Measurements from ENCODE around the gene SP5. TPM values are rescaled to one million over a fixed set of nuclear protein-coding genes. Genes with fewer than 3 reads are reported as not detected.
"Not testable (repeated sequence)": the region's sequence is repeated elsewhere in the genome, so short reads cannot be mapped to it uniquely, and the experiment has no call there.

The SP5 gene
- total RNA-seq, 1 donor from 2014 or later, result 3.0 TPM

- DNase-seq (ENCODE audit: low spot score), result no peak
- H3K27ac Mint-ChIP-seq, result no peak overlapping the region
- peaks cover 12% of the 10 kb centered on the region for H3K4me1 ChIP-seq
- H3K9me3 ChIP-seq (ENCODE audit: low read depth), result no peaks in the 10 kb centered on the region
- no peak for TF ChIP-seq EZH2phosphoT487 (IDR thresholded peaks at IDR 0.05)
- TF ChIP-seq CTCF (IDR thresholded peaks at IDR 0.05), result no peak
- no peak for TF ChIP-seq EZH2 (IDR thresholded peaks at IDR 0.05)
- H4K20me1 ChIP-seq (ENCODE audit: low read depth), result no peaks in the 10 kb centered on the region
- no peak overlapping the region for H2AFZ ChIP-seq (replicated peaks)
- no peaks in the 10 kb centered on the region for H3K9me3 Mint-ChIP-seq
- H3K4me2 ChIP-seq, result no peak overlapping the region
- H3K27me3 ChIP-seq, result no peaks in the 10 kb centered on the region
- H3K36me3 ChIP-seq, result no peaks in the 10 kb centered on the region
- H3K4me3 Mint-ChIP-seq, result no peak overlapping the region
- H3K79me2 ChIP-seq (ENCODE audit: low read depth), result no peaks in the 10 kb centered on the region
- H3K4me1 Mint-ChIP-seq, result peaks cover 6% of the 10 kb centered on the region
- H3F3A ChIP-seq (ENCODE audit: low read depth), result peaks cover 3% of the 10 kb centered on the region
- H3K27ac ChIP-seq, result no peak overlapping the region
- no peaks in the 10 kb centered on the region for H3K36me3 Mint-ChIP-seq
- no peak overlapping the region for H3K9ac ChIP-seq
- H3K27me3 Mint-ChIP-seq (ENCODE audit: insufficient read depth, low read depth), result no peaks in the 10 kb centered on the region
- H3K4me3 ChIP-seq, result no peak overlapping the region
These were observed 44.5 kb upstream of the SP5 start for GRCh38 chr2:170670651-170671050.

GRCh38 chr2:170671079-170671478 lies 44.1 kb upstream of the SP5 start:
- H3K9ac ChIP-seq, result no peak overlapping the region
- H4K20me1 ChIP-seq (ENCODE audit: low read depth), result no peaks in the 10 kb centered on the region
- Mint-ChIP-seq H3K4me3 (no peak overlapping the region), H3K9me3 (no peaks in the 10 kb centered on the region), H3K27ac (no peak overlapping the region), H3K36me3 (no peaks in the 10 kb centered on the region), H3K4me1 (peaks cover 6% of the 10 kb centered on the region), H3K27me3 (ENCODE audit: insufficient read depth, low read depth) (no peaks in the 10 kb centered on the region)
- no peaks in the 10 kb centered on the region for H3K79me2 ChIP-seq (ENCODE audit: low read depth)
- H3K9me3 ChIP-seq (ENCODE audit: low read depth), result no peaks in the 10 kb centered on the region
- no peaks in the 10 kb centered on the region for H3K36me3 ChIP-seq
- no peak for DNase-seq (ENCODE audit: low spot score)
- TF ChIP-seq CTCF (IDR thresholded peaks at IDR 0.05) (no peak), EZH2phosphoT487 (IDR thresholded peaks at IDR 0.05) (no peak), EZH2 (IDR thresholded peaks at IDR 0.05) (no peak)
- no peak overlapping the region for H3K4me2 ChIP-seq
- H3F3A ChIP-seq (ENCODE audit: low read depth), result peaks cover 3% of the 10 kb centered on the region
- no peak overlapping the region for H2AFZ ChIP-seq (replicated peaks)
- no peaks in the 10 kb centered on the region for H3K27me3 ChIP-seq
- H3K27ac ChIP-seq, result no peak overlapping the region
- no peak overlapping the region for H3K4me3 ChIP-seq
- H3K4me1 ChIP-seq, result peaks cover 12% of the 10 kb centered on the region

- not testable (repeated sequence) for H3K79me2 ChIP-seq (ENCODE audit: low read depth); H3K9me3 Mint-ChIP-seq; H3K36me3 Mint-ChIP-seq; H4K20me1 ChIP-seq (ENCODE audit: low read depth); H3K9ac ChIP-seq; H3K27me3 Mint-ChIP-seq (ENCODE audit: insufficient read depth, low read depth); H3F3A ChIP-seq (ENCODE audit: low read depth); H3K4me3 ChIP-seq; H3K36me3 ChIP-seq; H3K4me3 Mint-ChIP-seq; H3K27me3 ChIP-seq; DNase-seq (ENCODE audit: low spot score); H3K27ac ChIP-seq; H3K9me3 ChIP-seq (ENCODE audit: low read depth); H3K27ac Mint-ChIP-seq; H3K4me2 ChIP-seq; H2AFZ ChIP-seq (replicated peaks)
- H3K4me1 Mint-ChIP-seq, result peaks cover 12% of the 10 kb centered on the region
- peaks cover 18% of the 10 kb centered on the region for H3K4me1 ChIP-seq
These were observed 40.9 kb upstream of the SP5 start for GRCh38 chr2:170674282-170674681.

- Histone ChIP-seq H3K4me3 (no peak overlapping the region), H3K79me2 (ENCODE audit: low read depth) (no peaks in the 10 kb centered on the region), H3K4me1 (peaks cover 32% of the 10 kb centered on the region), H3K9me3 (ENCODE audit: low read depth) (no peaks in the 10 kb centered on the region), H3K9ac (no peak overlapping the region), H3K27me3 (no peaks in the 10 kb centered on the region), H3F3A (ENCODE audit: low read depth) (peaks cover 17% of the 10 kb centered on the region), H2AFZ (replicated peaks) (no peak overlapping the region), H4K20me1 (ENCODE audit: low read depth) (no peaks in the 10 kb centered on the region), H3K27ac (no peak overlapping the region), H3K36me3 (no peaks in the 10 kb centered on the region), H3K4me2 (no peak overlapping the region)
- TF ChIP-seq EZH2 (IDR thresholded peaks at IDR 0.05), result no peak
- no peak for TF ChIP-seq EZH2phosphoT487 (IDR thresholded peaks at IDR 0.05)
- no peak for TF ChIP-seq CTCF (IDR thresholded peaks at IDR 0.05)
- no peak for DNase-seq (ENCODE audit: low spot score)
- Mint-ChIP-seq H3K9me3 (no peaks in the 10 kb centered on the region), H3K27me3 (ENCODE audit: insufficient read depth, low read depth) (no peaks in the 10 kb centered on the region), H3K4me1 (peaks cover 25% of the 10 kb centered on the region), H3K27ac (no peak overlapping the region), H3K4me3 (no peak overlapping the region), H3K36me3 (no peaks in the 10 kb centered on the region)
These were observed 39.4 kb upstream of the SP5 start for GRCh38 chr2:170675701-170676100.

Measured in neural progenitor cell (in vitro differentiated cells).